Measurements from ENCODE around the gene TFF3. TPM values are rescaled to one million over a fixed set of nuclear protein-coding genes. Genes with fewer than 3 reads are reported as not detected.

TFF3 gene
- polyA plus RNA-seq, 3 donors: 0.07 TPM; not detected in 2

- peaks cover 6 to 7% of the 10 kb centered on the region in 2 donors for H3K4me1 ChIP-seq (ENCODE audit: control insufficient read depth in 1 of 2, insufficient read depth in 2 of 2, low read length in 2 of 2)
- no peaks in the 10 kb centered on the region for H3K36me3 ChIP-seq (replicated peaks in 1 of 2; ENCODE audit: control insufficient read depth in 1 of 2, insufficient read depth in 2 of 2, low read length in 2 of 2)
- H3K36me3 Mint-ChIP-seq: no peaks in the 10 kb centered on the region
- H3K9ac ChIP-seq (ENCODE audit: insufficient read depth, low read length, poor library complexity, severe bottlenecking): no peak overlapping the region
- no peak overlapping the region for H2AFZ ChIP-seq (ENCODE audit: insufficient read depth, low read depth, low read length, poor library complexity, severe bottlenecking)
- DNase-seq: no peak
- intact Hi-C loops (cut with micrococcal nuclease): no loop called here
- H4K20me1 ChIP-seq (ENCODE audit: insufficient read depth, low read length): no peaks in the 10 kb centered on the region
- H3K4me1 Mint-ChIP-seq: peaks cover 9% of the 10 kb centered on the region
- H3K79me2 ChIP-seq (ENCODE audit: insufficient read depth, low read length): no peaks in the 10 kb centered on the region
- 100% methylated on average over 13 of the region's 15 CpGs for WGBS (ENCODE audit: insufficient coverage)
- peaks cover 2 to 7% (median 3%) of the 10 kb centered on the region in 3 donors for H3K27me3 Mint-ChIP-seq (ENCODE audit: low read depth in 3 of 3)
- H3K4me3 ChIP-seq (replicated peaks in 1 of 3; ENCODE audit: low read depth in 2 of 3, low read length in 3 of 3): no peak overlapping the region
- H3K27me3 ChIP-seq (ENCODE audit: control insufficient read depth in 2 of 2, insufficient read depth in 2 of 2, low read length in 2 of 2): no peaks in the 10 kb centered on the region
- H3K9me3 Mint-ChIP-seq: peaks cover 0 to 2% (median 0%) of the 10 kb centered on the region in 7 donors
- no peak overlapping the region for H3K4me2 ChIP-seq (replicated peaks; ENCODE audit: extremely low read depth, low read length, poor library complexity, severe bottlenecking)
- no peak overlapping the region for H3K27ac ChIP-seq (ENCODE audit: low read depth in 1 of 2, low read length in 2 of 2)
- TF ChIP-seq CTCF (IDR thresholded peaks at IDR 0.05): no peak
- no peak overlapping the region for H3K4me3 Mint-ChIP-seq
- no peak overlapping the region for H3K27ac Mint-ChIP-seq
- H3K9me3 ChIP-seq (replicated peaks in 1 of 2; ENCODE audit: control insufficient read depth in 1 of 2, insufficient read depth in 1 of 2, low read length in 2 of 2): no peaks in the 10 kb centered on the region
These were observed 26.8 kb upstream of the TFF3 start for GRCh38 chr21:42341776-42342542.

DNA sequence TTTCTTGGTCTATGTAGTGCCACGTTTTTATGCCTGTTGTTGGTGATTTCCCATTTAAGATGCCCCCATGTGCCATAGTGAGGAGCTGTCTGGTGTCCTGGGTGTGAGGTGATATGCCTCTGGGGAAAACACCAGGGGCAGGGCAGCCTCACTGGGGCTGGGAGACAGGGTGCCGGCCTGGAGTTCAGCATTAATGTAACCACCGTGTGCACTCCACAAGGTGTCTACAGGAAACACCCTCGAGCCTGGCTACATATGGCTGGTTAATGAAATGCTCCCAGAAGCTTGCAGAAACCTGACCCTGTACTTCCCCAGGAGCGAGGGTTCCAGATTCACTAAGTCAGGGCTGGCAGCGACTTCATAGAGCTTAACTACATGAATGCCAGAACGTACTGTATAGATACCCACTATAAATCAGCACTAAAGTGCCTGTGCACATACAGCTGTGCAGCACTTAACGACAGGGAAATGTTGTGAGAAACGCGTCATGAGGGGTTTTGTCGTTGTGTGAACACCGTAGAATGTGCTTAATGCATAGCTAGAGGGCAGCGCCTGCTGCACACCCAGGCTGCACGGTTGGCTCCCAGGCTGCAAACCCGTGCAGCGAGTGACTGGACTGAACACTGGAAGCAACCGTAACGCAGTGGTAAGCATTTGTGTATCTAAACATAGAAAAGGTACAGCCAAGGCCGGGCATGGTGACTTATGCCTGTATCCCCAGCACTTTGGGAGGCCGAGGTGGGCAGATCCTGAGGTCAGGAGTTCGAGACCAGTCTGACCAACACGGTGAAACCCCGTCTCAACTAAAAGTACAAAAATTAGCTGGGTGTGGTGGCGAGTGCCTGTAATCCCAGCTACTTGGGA is 25.2 kb upstream of the TFF3 start:
- H3K9me3 Mint-ChIP-seq: peaks cover 0 to 2% (median 0%) of the 10 kb centered on the region in 7 donors
- no peak overlapping the region for H3K27ac ChIP-seq (ENCODE audit: low read depth in 1 of 2, low read length in 2 of 2)
- H2AFZ ChIP-seq (ENCODE audit: insufficient read depth, low read depth, low read length, poor library complexity, severe bottlenecking): no peak overlapping the region
- DNase-seq: no peak
- no peak overlapping the region for H3K4me3 Mint-ChIP-seq
- no peaks in the 10 kb centered on the region for H3K79me2 ChIP-seq (ENCODE audit: insufficient read depth, low read length)
- no peak overlapping the region for H3K4me2 ChIP-seq (replicated peaks; ENCODE audit: extremely low read depth, low read length, poor library complexity, severe bottlenecking)
- TF ChIP-seq CTCF (IDR thresholded peaks at IDR 0.05): no peak
- no peak overlapping the region for H3K27ac Mint-ChIP-seq
- H3K4me1 Mint-ChIP-seq: peaks cover 9% of the 10 kb centered on the region
- intact Hi-C loops (cut with micrococcal nuclease): no loop called here
- H3K4me3 ChIP-seq (replicated peaks in 1 of 3; ENCODE audit: low read depth in 2 of 3, low read length in 3 of 3): no peak overlapping the region
- no peaks in the 10 kb centered on the region for H4K20me1 ChIP-seq (ENCODE audit: insufficient read depth, low read length)
- peaks cover 6 to 7% of the 10 kb centered on the region in 2 donors for H3K4me1 ChIP-seq (ENCODE audit: control insufficient read depth in 1 of 2, insufficient read depth in 2 of 2, low read length in 2 of 2)
- peaks cover 2 to 5% (median 5%) of the 10 kb centered on the region in 3 donors for H3K27me3 Mint-ChIP-seq (ENCODE audit: low read depth in 3 of 3)
- H3K9me3 ChIP-seq (replicated peaks in 1 of 2; ENCODE audit: control insufficient read depth in 1 of 2, insufficient read depth in 1 of 2, low read length in 2 of 2): no peaks in the 10 kb centered on the region
- peaks cover 0 to 5% of the 10 kb centered on the region in 2 donors for H3K27me3 ChIP-seq (ENCODE audit: control insufficient read depth in 2 of 2, insufficient read depth in 2 of 2, low read length in 2 of 2)
- no peaks in the 10 kb centered on the region for H3K36me3 ChIP-seq (replicated peaks in 1 of 2; ENCODE audit: control insufficient read depth in 1 of 2, insufficient read depth in 2 of 2, low read length in 2 of 2)
- 91% methylated on average over 24 of the region's 24 CpGs for WGBS (ENCODE audit: insufficient coverage)
- no peak overlapping the region for H3K9ac ChIP-seq (ENCODE audit: insufficient read depth, low read length, poor library complexity, severe bottlenecking)
- no peaks in the 10 kb centered on the region for H3K36me3 Mint-ChIP-seq
